Urinary bladder (tissue), 4 donors: ENCODE data around the gene SNIP1. TPM values are rescaled to one million over a fixed set of nuclear protein-coding genes. Genes with fewer than 3 reads are reported as not detected.
"Not testable (repeated sequence)": the region's sequence is repeated elsewhere in the genome, so short reads cannot be mapped to it uniquely, and the experiment has no call there.

Source experiments
- DNase-seq: peaks from one replicate; pipeline ENCODE4 v3.0.0-alpha.2; 2015; ENCODE audit errors: extremely low spot score
- H3K27ac ChIP-seq: one replicate; pipeline ENCODE4 v1.5.1; 2013; ENCODE audit warnings: low read depth, mild to moderate bottlenecking, moderate library complexity
- H3K36me3 ChIP-seq: one replicate; pipeline ENCODE4 v1.6.1; 2013; ENCODE audit warnings: mild to moderate bottlenecking, moderate library complexity; ENCODE audit not compliant: insufficient read depth
- H3K4me1 ChIP-seq: one replicate; pipeline ENCODE4 v1.6.1; 2013; ENCODE audit warnings: mild to moderate bottlenecking, moderate library complexity; ENCODE audit not compliant: insufficient read depth
- H3K4me3 ChIP-seq: one replicate; pipeline ENCODE4 v1.5.1; 2013; ENCODE audit warnings: low read depth, low read length
- WGBS: extraction: QIAGEN DNeasy Blood & Tissue Kit; methylation state at CpG from one replicate; pipeline ENCODE4 v1.1.7; 2013; 5-methylcytosine and 5-hydroxymethylcytosine counted together
- polyA plus RNA-seq: library from polyadenylated mRNA; stranded (reverse); fragments of 200-250 nt; gene quantifications from one replicate; pipeline ENCODE4 v1.2.3, GENCODE V29; 2013
- total RNA-seq: library from RNA; depleted of rRNA; stranded (reverse); fragments of >200 nt; gene quantifications from one replicate; pipeline ENCODE4 v1.2.3, GENCODE V29; 2014
- donor health status: healthy with polysubstance abuse.
- donor health status: healthy.

Gene SNIP1
- total and polyA plus RNA-seq, 2 donors = 7.8 to 11.6 TPM

- no peak for DNase-seq
- peaks cover 3% of the 10 kb centered on the region for H3K36me3 ChIP-seq
Measured at GRCh38 chr1:37544530-37544929, 9.6 kb downstream of the SNIP1 start.

GRCh38 chr1:37540036-37540785 is 13.9 kb downstream of the SNIP1 start:
- H3K4me3 ChIP-seq = no peak overlapping the region
- no peaks in the 10 kb centered on the region for H3K36me3 ChIP-seq
- no peak for DNase-seq
- WGBS = 95% methylated on average over 30 of the region's 30 CpGs
- H3K4me1 ChIP-seq = no peaks in the 10 kb centered on the region
- no peak overlapping the region for H3K27ac ChIP-seq

More at GRCh38 chr1:37544530-37544929, 9.6 kb downstream of the SNIP1 start:
- H3K4me1 ChIP-seq = no peaks in the 10 kb centered on the region
- WGBS = 98% methylated on average over 21 of the region's 21 CpGs
- no peak overlapping the region for H3K4me3 ChIP-seq
- H3K27ac ChIP-seq = no peak overlapping the region

- H3K4me1 ChIP-seq, H3K27ac ChIP-seq, H3K4me3 ChIP-seq, DNase-seq, H3K36me3 ChIP-seq: not testable (repeated sequence)
- WGBS = 92% methylated on average over 10 of the region's 10 CpGs
Measured at GRCh38 chr1:37539154-37539553, 14.9 kb downstream of the SNIP1 start.

- Histone ChIP-seq H3K4me3 (no peak overlapping the region), H3K27ac (no peak overlapping the region), H3K36me3 (no peaks in the 10 kb centered on the region), H3K4me1 (no peaks in the 10 kb centered on the region)
- WGBS = 87% methylated on average over 2 of the region's 2 CpGs
- DNase-seq = no peak
Measured at GRCh38 chr1:37537378-37537777, 16.7 kb downstream of the SNIP1 start.

- Histone ChIP-seq H3K27ac (no peak overlapping the region), H3K36me3 (no peaks in the 10 kb centered on the region), H3K4me1 (no peaks in the 10 kb centered on the region), H3K4me3 (no peak overlapping the region)
- no peak for DNase-seq
- WGBS = 93% methylated on average over 4 of the region's 4 CpGs
Measured at GRCh38 chr1:37533317-37534093, 20.6 kb downstream of the SNIP1 start.

GRCh38 chr1:37532418-37533156 is 21.5 kb downstream of the SNIP1 start:
- not testable (repeated sequence) for H3K4me1 ChIP-seq, H3K4me3 ChIP-seq, DNase-seq, H3K36me3 ChIP-seq, H3K27ac ChIP-seq
- WGBS = 97% methylated on average over 4 of the region's 4 CpGs

- DNase-seq, H3K4me3 ChIP-seq, H3K36me3 ChIP-seq, H3K4me1 ChIP-seq, H3K27ac ChIP-seq: not testable (repeated sequence)
- 84% methylated on average over 1 of the region's 1 CpG for WGBS
Measured at GRCh38 chr1:37529888-37530287, 24.2 kb downstream of the SNIP1 start.

GRCh38 chr1:37519613-37520012 is 34.5 kb downstream of the SNIP1 start:
- no peak for DNase-seq
- Histone ChIP-seq H3K36me3 (no peaks in the 10 kb centered on the region), H3K27ac (no peak overlapping the region)

GRCh38 chr1:37518929-37519328 is 35.2 kb downstream of the SNIP1 start:
- not testable (repeated sequence) for DNase-seq, H3K4me1 ChIP-seq, H3K4me3 ChIP-seq, H3K27ac ChIP-seq, H3K36me3 ChIP-seq
- 64% methylated on average over 15 of the region's 15 CpGs for WGBS

More at GRCh38 chr1:37519613-37520012, 34.5 kb downstream of the SNIP1 start:
- Histone ChIP-seq H3K4me1 (no peaks in the 10 kb centered on the region), H3K4me3 (no peak overlapping the region)

- DNase-seq, H3K4me3 ChIP-seq, H3K36me3 ChIP-seq, H3K4me1 ChIP-seq, H3K27ac ChIP-seq: not testable (repeated sequence)
- 95% methylated on average over 28 of the region's 31 CpGs for WGBS
Measured at GRCh38 chr1:37518241-37518640, 35.9 kb downstream of the SNIP1 start.

GRCh38 chr1:37517569-37517968 is 36.5 kb downstream of the SNIP1 start:
- Histone ChIP-seq H3K4me3 (no peak overlapping the region), H3K36me3 (peaks cover under 1% of the 10 kb centered on the region), H3K27ac (no peak overlapping the region), H3K4me1 (no peaks in the 10 kb centered on the region)
- DNase-seq = no peak
- 80% methylated on average over 1 of the region's 1 CpG for WGBS

GRCh38 chr1:37515185-37516034 is 38.7 kb downstream of the SNIP1 start:
- Histone ChIP-seq H3K4me1 (no peaks in the 10 kb centered on the region), H3K36me3 (peaks cover 2% of the 10 kb centered on the region), H3K27ac (peak overlapping the region; percentile 95), H3K4me3 (peak overlapping the region; percentile 97)
- DNase-seq = no peak
- 68% methylated on average over 18 of the region's 18 CpGs for WGBS
